GM23338 (cell line): ENCODE measurements around the gene STK24. TPM values are rescaled to one million over a fixed set of nuclear protein-coding genes. Genes with fewer than 3 reads are reported as not detected.

Experiments used
- ATAC-seq: fragments of 200-7000 bp; cut with Tn5 transposase; 3 replicates; pipeline ENCODE4 v1.9.1; 2020
- DNase-seq: peaks from one replicate; pipeline ENCODE4 v3.0.0-alpha.2; 2015; ENCODE audit warnings: low spot score
- H2AFZ ChIP-seq: fragments of 200-600 bp; sonication (generic); 2 replicates; pipeline ENCODE4 v1.8.0; 2016; ENCODE audit warnings: antibody characterized with exemption, mild to moderate bottlenecking, moderate library complexity
- H3F3A ChIP-seq: fragments of 200-600 bp; sonication (generic); replicated peaks from 2 replicates; pipeline ENCODE4 v1.8.0; 2017; ENCODE audit warnings: antibody characterized with exemption, mixed run types, low read depth
- H3K27ac ChIP-seq: fragments of 200-600 bp; sonication (generic); 2 replicates; pipeline ENCODE4 v1.6.1; 2016; ENCODE audit warnings: low read depth
- H3K27me3 ChIP-seq: fragments of 200-600 bp; sonication (generic); 2 replicates; pipeline ENCODE4 v1.8.0; 2016; ENCODE audit warnings: mild to moderate bottlenecking, mixed run types, moderate library complexity; ENCODE audit not compliant: insufficient read depth
- H3K36me3 ChIP-seq: fragments of 200-600 bp; sonication (generic); 2 replicates; pipeline ENCODE4 v1.8.0; 2016; ENCODE audit warnings: mild to moderate bottlenecking; ENCODE audit not compliant: insufficient read depth
- H3K4me1 ChIP-seq: fragments of 200-600 bp; sonication (generic); 2 replicates; pipeline ENCODE4 v1.8.0; 2016; ENCODE audit warnings: mild to moderate bottlenecking, moderate library complexity; ENCODE audit not compliant: insufficient read depth
- H3K4me2 ChIP-seq: fragments of 200-600 bp; sonication (generic); 2 replicates; pipeline ENCODE4 v1.7.1; 2017; ENCODE audit warnings: mixed run types
- H3K4me3 ChIP-seq: fragments of 200-600 bp; sonication (generic); 2 replicates; pipeline ENCODE4 v1.6.1; 2016; ENCODE audit warnings: mixed run types
- H3K79me2 ChIP-seq: fragments of 200-600 bp; sonication (generic); replicated peaks from 2 replicates; pipeline ENCODE4 v1.8.0; 2017; ENCODE audit warnings: mild to moderate bottlenecking; ENCODE audit not compliant: insufficient read depth
- H3K9me2 ChIP-seq: fragments of 200-600 bp; sonication (generic); 2 replicates; pipeline ENCODE4 v1.8.0; 2017; ENCODE audit not compliant: insufficient read depth
- H4K20me1 ChIP-seq: fragments of 200-600 bp; sonication (generic); replicated peaks from 2 replicates; pipeline ENCODE4 v1.8.0; 2017; ENCODE audit warnings: mild to moderate bottlenecking; ENCODE audit not compliant: insufficient read depth
- H3K27ac Mint-ChIP-seq: 2 replicates; pipeline ENCODE4 v1.8.0; 2020; ENCODE audit warnings: inconsistent platforms, mild to moderate bottlenecking, moderate library complexity, mixed read lengths
- H3K27me3 Mint-ChIP-seq: 3 replicates; pipeline ENCODE4 v1.8.0; 2022; ENCODE audit warnings: low read depth, mild to moderate bottlenecking, moderate library complexity, mixed read lengths, inconsistent platforms; ENCODE audit not compliant: insufficient read depth, poor library complexity
- H3K36me3 Mint-ChIP-seq: 3 replicates; pipeline ENCODE4 v1.8.0; 2021; ENCODE audit warnings: low read depth, mild to moderate bottlenecking, inconsistent platforms, moderate library complexity, mixed read lengths
- H3K4me1 Mint-ChIP-seq: 3 replicates; pipeline ENCODE4 v1.8.0; 2020; ENCODE audit warnings: mild to moderate bottlenecking, inconsistent platforms, mixed read lengths
- H3K4me3 Mint-ChIP-seq: 3 replicates; pipeline ENCODE4 v1.8.0; 2021; ENCODE audit warnings: moderate library complexity, mild to moderate bottlenecking, inconsistent platforms, mixed read lengths
- H3K9me3 Mint-ChIP-seq: 3 replicates; pipeline ENCODE4 v1.8.0; 2020; ENCODE audit warnings: moderate library complexity, mild to moderate bottlenecking, inconsistent platforms, mixed read lengths
- CREB1 ChIP-seq: fragments of 250-450 bp; sonication (Bioruptor Pico); IDR thresholded peaks from 2 replicates; pipeline ENCODE4 v1.5.0; 2020; ENCODE audit warnings: low read depth, mild to moderate bottlenecking, moderate library complexity
- CTCF ChIP-seq, 2 experiments: fragments of 200-600 bp in 1 of 2; sonication (generic) in 1 of 2; conservative IDR thresholded peaks; 2 replicates each; pipeline versions ENCODE4 v1.5.1 to v1.6.1; 2016 to 2017; ENCODE audit warnings: antibody characterized with exemption in 2 of 2, low read depth in 2 of 2, mild to moderate bottlenecking in 2 of 2, moderate library complexity in 1 of 2
- EZH2 ChIP-seq: fragments of 200-600 bp; sonication (generic); IDR thresholded peaks from one replicate; pipeline ENCODE4 v1.8.0; 2017; ENCODE audit warnings: antibody characterized with exemption, mild to moderate bottlenecking, low read depth; ENCODE audit not compliant: unreplicated experiment
- EZH2phosphoT487 ChIP-seq: fragments of 200-600 bp; sonication (generic); IDR thresholded peaks from one replicate; pipeline ENCODE4 v1.8.1; 2018; ENCODE audit warnings: antibody characterized with exemption; ENCODE audit not compliant: unreplicated experiment
- JUNB ChIP-seq: IDR thresholded peaks from one replicate; pipeline ENCODE4 v1.6.1; 2016; ENCODE audit warnings: antibody characterized with exemption; ENCODE audit not compliant: unreplicated experiment
- NANOG ChIP-seq: IDR thresholded peaks from 2 replicates; pipeline ENCODE4 v1.6.1; 2016; ENCODE audit warnings: antibody characterized with exemption, borderline replicate concordance
- POLR2AphosphoS5 ChIP-seq: IDR thresholded peaks from 2 replicates; pipeline ENCODE4 v1.6.1; 2016; ENCODE audit warnings: antibody characterized with exemption, low read depth
- STAT1 ChIP-seq: IDR thresholded peaks from one replicate; pipeline ENCODE4 v1.6.1; 2016; ENCODE audit warnings: antibody characterized with exemption; ENCODE audit not compliant: unreplicated experiment
- ZNF114 ChIP-seq: fragments of 250-450 bp; sonication (Bioruptor Pico); IDR thresholded peaks from 2 replicates; pipeline ENCODE4 v1.5.0; 2020; ENCODE audit warnings: mild to moderate bottlenecking, moderate library complexity
- polyA plus RNA-seq: library from polyadenylated mRNA; unstranded; fragments of >200 nt; fragmentation: Nextera tagmentation; extraction: Ambion mirVana; gene quantifications from 2 replicates; pipeline ENCODE4 v1.2.1, GENCODE V29; 2016
- total RNA-seq: library from RNA; depleted of rRNA; stranded (reverse); fragments of >200 nt; shearing (Covaris generic); gene quantifications from 2 replicates; pipeline ENCODE4 v1.2.3, GENCODE V29; 2014
- TF ChIP-seq, protein P1 (sequence below): IDR thresholded peaks from 2 replicates; pipeline ENCODE4 v1.6.1; 2016; ENCODE audit warnings: antibody characterized with exemption
- TF ChIP-seq, protein P2 (sequence below): fragments of 250-450 bp; sonication (Bioruptor Pico); IDR thresholded peaks from 2 replicates; pipeline ENCODE4 v1.5.0; 2020; ENCODE audit warnings: mild to moderate bottlenecking, moderate library complexity

Gene STK24
- total and polyA plus RNA-seq, 2 experiments from 2014 or later, result 56.5 to 144 TPM

GRCh38 chr13:98457053-98457452, 119.9 kb downstream of the STK24 start (continued):
- TF ChIP-seq CTCF (conservative IDR thresholded peaks at IDR 0.05; ENCODE audit: low read depth in 2 of 2) (no peak), POLR2AphosphoS5 (no peak), EZH2phosphoT487 (no peak)
- TF ChIP-seq, protein P1, sequence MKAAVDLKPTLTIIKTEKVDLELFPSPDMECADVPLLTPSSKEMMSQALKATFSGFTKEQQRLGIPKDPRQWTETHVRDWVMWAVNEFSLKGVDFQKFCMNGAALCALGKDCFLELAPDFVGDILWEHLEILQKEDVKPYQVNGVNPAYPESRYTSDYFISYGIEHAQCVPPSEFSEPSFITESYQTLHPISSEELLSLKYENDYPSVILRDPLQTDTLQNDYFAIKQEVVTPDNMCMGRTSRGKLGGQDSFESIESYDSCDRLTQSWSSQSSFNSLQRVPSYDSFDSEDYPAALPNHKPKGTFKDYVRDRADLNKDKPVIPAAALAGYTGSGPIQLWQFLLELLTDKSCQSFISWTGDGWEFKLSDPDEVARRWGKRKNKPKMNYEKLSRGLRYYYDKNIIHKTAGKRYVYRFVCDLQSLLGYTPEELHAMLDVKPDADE, result no peak

GRCh38 chr13:98456413-98456845, 120.5 kb downstream of the STK24 start:
- Histone ChIP-seq H4K20me1 (peaks cover 5% of the 10 kb centered on the region), H3K27me3 (no peaks in the 10 kb centered on the region), H3F3A (no peaks in the 10 kb centered on the region), H3K27ac (no peak overlapping the region), H3K79me2 (peaks cover 5% of the 10 kb centered on the region; the same call in 1 of the 2 replicates), H3K4me1 (peaks cover 8% of the 10 kb centered on the region), H3K4me2 (no peak overlapping the region), H3K4me3 (no peak overlapping the region), H3K9me2 (no peaks in the 10 kb centered on the region), H2AFZ (no peak overlapping the region), H3K36me3 (peaks cover 10% of the 10 kb centered on the region)
- ATAC-seq (no peak), DNase-seq (no peak)
- Mint-ChIP-seq H3K27me3 (peaks cover 12% of the 10 kb centered on the region), H3K36me3 (peaks cover 72% of the 10 kb centered on the region), H3K27ac (no peak overlapping the region), H3K4me3 (no peak overlapping the region), H3K4me1 (peaks cover 9% of the 10 kb centered on the region), H3K9me3 (no peaks in the 10 kb centered on the region; the same call in 2 of the 3 replicates)
- TF ChIP-seq JUNB, result no peak
- no peak for TF ChIP-seq POLR2AphosphoS5
- TF ChIP-seq NANOG, result no peak
- TF ChIP-seq, protein P1, result no peak
- no peak for TF ChIP-seq STAT1
- TF ChIP-seq EZH2, result no peak
- TF ChIP-seq ZNF114 (CRISPR knock-in tag), result no peak
- TF ChIP-seq, protein P2, sequence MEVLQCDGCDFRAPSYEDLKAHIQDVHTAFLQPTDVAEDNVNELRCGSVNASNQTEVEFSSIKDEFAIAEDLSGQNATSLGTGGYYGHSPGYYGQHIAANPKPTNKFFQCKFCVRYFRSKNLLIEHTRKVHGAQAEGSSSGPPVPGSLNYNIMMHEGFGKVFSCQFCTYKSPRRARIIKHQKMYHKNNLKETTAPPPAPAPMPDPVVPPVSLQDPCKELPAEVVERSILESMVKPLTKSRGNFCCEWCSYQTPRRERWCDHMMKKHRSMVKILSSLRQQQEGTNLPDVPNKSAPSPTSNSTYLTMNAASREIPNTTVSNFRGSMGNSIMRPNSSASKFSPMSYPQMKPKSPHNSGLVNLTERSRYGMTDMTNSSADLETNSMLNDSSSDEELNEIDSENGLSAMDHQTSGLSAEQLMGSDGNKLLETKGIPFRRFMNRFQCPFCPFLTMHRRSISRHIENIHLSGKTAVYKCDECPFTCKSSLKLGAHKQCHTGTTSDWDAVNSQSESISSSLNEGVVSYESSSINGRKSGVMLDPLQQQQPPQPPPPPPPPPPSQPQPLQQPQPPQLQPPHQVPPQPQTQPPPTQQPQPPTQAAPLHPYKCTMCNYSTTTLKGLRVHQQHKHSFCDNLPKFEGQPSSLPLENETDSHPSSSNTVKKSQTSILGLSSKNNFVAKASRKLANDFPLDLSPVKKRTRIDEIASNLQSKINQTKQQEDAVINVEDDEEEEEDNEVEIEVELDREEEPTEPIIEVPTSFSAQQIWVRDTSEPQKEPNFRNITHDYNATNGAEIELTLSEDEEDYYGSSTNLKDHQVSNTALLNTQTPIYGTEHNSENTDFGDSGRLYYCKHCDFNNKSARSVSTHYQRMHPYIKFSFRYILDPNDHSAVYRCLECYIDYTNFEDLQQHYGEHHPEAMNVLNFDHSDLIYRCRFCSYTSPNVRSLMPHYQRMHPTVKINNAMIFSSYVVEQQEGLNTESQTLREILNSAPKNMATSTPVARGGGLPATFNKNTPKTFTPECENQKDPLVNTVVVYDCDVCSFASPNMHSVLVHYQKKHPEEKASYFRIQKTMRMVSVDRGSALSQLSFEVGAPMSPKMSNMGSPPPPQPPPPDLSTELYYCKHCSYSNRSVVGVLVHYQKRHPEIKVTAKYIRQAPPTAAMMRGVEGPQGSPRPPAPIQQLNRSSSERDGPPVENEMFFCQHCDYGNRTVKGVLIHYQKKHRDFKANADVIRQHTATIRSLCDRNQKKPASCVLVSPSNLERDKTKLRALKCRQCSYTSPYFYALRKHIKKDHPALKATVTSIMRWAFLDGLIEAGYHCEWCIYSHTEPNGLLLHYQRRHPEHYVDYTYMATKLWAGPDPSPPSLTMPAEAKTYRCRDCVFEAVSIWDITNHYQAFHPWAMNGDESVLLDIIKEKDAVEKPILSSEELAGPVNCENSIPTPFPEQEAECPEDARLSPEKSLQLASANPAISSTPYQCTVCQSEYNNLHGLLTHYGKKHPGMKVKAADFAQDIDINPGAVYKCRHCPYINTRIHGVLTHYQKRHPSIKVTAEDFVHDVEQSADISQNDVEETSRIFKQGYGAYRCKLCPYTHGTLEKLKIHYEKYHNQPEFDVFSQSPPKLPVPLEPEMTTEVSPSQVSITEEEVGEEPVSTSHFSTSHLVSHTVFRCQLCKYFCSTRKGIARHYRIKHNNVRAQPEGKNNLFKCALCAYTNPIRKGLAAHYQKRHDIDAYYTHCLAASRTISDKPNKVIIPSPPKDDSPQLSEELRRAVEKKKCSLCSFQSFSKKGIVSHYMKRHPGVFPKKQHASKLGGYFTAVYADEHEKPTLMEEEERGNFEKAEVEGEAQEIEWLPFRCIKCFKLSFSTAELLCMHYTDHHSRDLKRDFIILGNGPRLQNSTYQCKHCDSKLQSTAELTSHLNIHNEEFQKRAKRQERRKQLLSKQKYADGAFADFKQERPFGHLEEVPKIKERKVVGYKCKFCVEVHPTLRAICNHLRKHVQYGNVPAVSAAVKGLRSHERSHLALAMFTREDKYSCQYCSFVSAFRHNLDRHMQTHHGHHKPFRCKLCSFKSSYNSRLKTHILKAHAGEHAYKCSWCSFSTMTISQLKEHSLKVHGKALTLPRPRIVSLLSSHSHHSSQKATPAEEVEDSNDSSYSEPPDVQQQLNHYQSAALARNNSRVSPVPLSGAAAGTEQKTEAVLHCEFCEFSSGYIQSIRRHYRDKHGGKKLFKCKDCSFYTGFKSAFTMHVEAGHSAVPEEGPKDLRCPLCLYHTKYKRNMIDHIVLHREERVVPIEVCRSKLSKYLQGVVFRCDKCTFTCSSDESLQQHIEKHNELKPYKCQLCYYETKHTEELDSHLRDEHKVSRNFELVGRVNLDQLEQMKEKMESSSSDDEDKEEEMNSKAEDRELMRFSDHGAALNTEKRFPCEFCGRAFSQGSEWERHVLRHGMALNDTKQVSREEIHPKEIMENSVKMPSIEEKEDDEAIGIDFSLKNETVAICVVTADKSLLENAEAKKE (CRISPR knock-in tag), result no peak
- TF ChIP-seq CREB1 (CRISPR knock-in tag), result no peak
- no peak for TF ChIP-seq CTCF (conservative IDR thresholded peaks at IDR 0.05; ENCODE audit: low read depth in 2 of 2)
